ENCODE results near the gene ZBTB42.
A peak's percentile ranks its signal among the peaks of the same experiment; 100 is the strongest.
"Not testable (repeated sequence)": the region's sequence is repeated elsewhere in the genome, so short reads cannot be mapped to it uniquely, and the experiment has no call there.

The ZBTB42 gene

DNA sequence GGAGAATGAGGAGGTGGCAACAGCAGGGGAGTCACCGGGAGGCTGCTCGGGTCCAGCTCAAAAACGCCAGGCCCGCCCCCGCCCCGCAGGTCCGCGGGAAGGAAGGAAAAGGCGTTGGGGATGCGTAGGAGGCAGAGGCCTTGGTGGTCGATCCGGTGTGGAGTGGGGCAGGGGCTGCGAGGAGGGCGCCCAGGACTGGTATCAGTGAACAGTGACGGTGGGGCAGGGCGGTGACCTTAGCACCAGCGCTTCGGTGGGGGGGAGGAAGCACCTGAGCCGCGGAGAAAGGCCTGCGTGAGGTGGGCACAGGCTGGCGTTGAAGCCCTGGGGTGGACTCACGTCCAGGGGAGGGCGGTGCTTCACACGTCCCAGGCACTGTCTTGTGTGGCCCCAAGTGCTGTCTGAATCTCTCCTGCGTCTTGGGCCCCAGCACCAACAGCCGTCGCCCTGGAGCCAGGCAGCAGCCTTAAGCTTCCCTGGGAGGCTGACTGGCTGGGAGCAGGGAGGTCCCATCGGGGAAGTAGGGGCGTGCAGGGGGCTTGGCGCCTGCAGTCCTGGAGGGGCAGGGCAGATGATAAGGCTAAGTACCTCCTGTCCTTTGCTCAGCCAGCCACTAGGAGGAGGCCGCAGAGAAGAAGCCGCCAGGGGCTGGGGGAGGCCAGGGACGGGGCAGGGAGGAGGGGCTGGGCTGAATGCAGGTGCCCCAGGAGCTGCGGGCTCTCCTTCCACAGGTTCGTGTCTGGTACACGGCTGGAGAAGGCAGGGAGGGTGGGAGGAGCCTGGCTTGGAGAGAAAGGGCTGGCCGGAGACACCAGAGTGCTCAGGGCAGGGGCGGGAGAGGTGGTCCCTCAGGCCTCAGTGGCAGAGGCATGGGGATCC is 26.5 kb downstream of the ZBTB42 start:
- H2BK12ac ChIP-seq (ENCODE audit: low read length in 2 of 2), result peak overlapping the region in 1 of 2 experiments; percentile 84
- peaks cover 0 to 4% of the 10 kb centered on the region in 2 experiments for H3K27me3 ChIP-seq (ENCODE audit: control insufficient read depth in 1 of 2, insufficient read depth in 1 of 2, low read length in 2 of 2)
- peak overlapping the region; percentile 86 for H3K4me2 ChIP-seq (ENCODE audit: low read length, poor library complexity, severe bottlenecking)
- peak overlapping the region in 1 of 2 experiments; percentile 89 for H3K14ac ChIP-seq (ENCODE audit: low read length in 2 of 2)
- peak overlapping the region; percentile 18 for H3K9ac ChIP-seq (ENCODE audit: low read length)
- no peaks in the 10 kb centered on the region for H3K36me3 ChIP-seq (ENCODE audit: control insufficient read depth in 1 of 2, insufficient read depth in 2 of 2, low read depth in 1 of 2, low read length in 2 of 2)
- no peak overlapping the region for H2BK5ac ChIP-seq (ENCODE audit: low read depth, low read length, poor library complexity, severe bottlenecking)
- peak; percentile 77 for DNase-seq
- peaks cover 4% of the 10 kb centered on the region for H3K9me3 ChIP-seq (ENCODE audit: control insufficient read depth, low read length)
- H2BK15ac ChIP-seq (ENCODE audit: low read depth, poor library complexity, severe bottlenecking), result peak overlapping the region; percentile 61
- no peak overlapping the region for H3K27ac ChIP-seq (ENCODE audit: low read length, poor library complexity, severe bottlenecking)
- H3K18ac ChIP-seq (ENCODE audit: low read depth in 1 of 2, low read length in 2 of 2), result peak overlapping the region; percentile 67 to 90
- peak overlapping the region; percentile 50 to 58 for H3K4me3 ChIP-seq (ENCODE audit: insufficient read depth in 1 of 2, low read depth in 1 of 2, low read length in 2 of 2)
- H4K91ac ChIP-seq (ENCODE audit: low read length), result peak overlapping the region; percentile 74
- H4K8ac ChIP-seq (ENCODE audit: low read length), result peak overlapping the region; percentile 89
- peaks cover 2% of the 10 kb centered on the region for H3K79me1 ChIP-seq (replicated peaks; ENCODE audit: low read length, poor library complexity, severe bottlenecking)
- H2AFZ ChIP-seq (ENCODE audit: low read depth, low read length), result peak overlapping the region; percentile 60
- peak overlapping the region; percentile 16 for H2AK5ac ChIP-seq (ENCODE audit: low read length, severe bottlenecking)
- peak overlapping the region in 1 of 2 experiments; percentile 74 for H3K4ac ChIP-seq (ENCODE audit: low read depth in 1 of 2, low read length in 2 of 2)
- H3K23ac ChIP-seq (ENCODE audit: low read length in 2 of 2), result peak overlapping the region in 1 of 2 experiments; percentile 54
- 10% methylated on average over 39 of the region's 39 CpGs for WGBS
- H3K4me1 ChIP-seq (ENCODE audit: control insufficient read depth, insufficient read depth, low read depth, low read length), result peaks cover 20% of the 10 kb centered on the region
- H2BK120ac ChIP-seq (ENCODE audit: low read depth, low read length), result no peak overlapping the region

DNA sequence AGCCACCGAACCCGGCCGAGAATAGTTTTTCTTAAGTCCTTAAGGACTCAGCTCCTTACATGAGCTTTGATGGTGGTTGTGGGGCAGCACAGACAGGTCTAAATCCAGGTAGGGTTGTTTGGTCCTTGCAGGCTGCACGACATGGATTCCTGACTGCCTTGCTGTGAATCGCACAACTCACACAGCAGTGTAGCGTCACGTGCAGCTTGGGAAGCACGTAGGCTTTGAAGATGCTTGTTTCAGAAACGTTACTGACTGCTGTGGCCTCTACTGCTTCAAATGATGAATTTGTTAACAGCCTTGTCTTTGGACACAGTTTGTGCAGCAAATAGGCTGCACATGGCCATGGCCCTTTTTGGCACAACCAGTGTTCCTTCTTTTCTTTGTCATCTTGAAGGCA is 29.9 kb downstream of the ZBTB42 start:
- Histone ChIP-seq H3K9me3 (ENCODE audit: control insufficient read depth, low read length) (no peaks in the 10 kb centered on the region), H3K79me1 (replicated peaks; ENCODE audit: low read length, poor library complexity, severe bottlenecking) (peaks cover 2% of the 10 kb centered on the region)
- 79% methylated on average over 9 of the region's 9 CpGs for WGBS

DNA sequence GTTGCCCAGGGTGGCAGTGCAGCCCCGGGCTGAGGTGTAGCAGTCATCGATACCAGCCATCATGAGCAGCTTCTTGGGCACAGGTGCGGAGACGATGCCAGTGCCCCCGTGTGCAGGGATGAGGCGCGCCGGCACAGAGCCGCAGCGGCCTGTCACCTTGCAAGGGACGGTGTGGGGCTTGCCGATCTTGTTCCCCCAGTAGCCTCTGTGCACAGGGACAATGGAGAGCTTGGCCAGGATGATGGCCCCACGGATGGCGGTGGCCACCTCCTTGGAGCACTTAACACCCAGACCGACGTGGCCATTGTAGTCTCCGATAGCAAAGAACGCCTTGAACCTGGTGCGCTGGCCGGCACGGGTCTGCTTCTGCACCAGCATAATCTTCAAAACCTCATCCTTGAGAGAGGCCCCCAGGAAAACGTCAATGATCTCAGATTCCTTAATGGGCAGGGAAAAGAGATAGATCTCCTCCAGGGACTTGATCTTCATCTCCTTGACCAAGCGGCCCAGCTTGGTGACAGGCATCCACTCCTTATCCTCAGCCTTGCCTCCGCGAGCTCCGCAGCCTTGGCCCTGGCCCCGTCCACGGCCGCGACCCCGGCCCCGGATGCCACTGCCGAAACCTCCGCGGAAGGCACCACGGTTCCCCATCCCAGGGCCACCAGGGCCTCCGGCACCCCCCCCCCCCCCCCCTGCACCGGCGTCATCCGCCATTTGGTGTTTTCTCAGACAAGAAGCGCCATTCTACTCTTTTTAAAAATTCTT is 35.5 kb downstream of the ZBTB42 start:
- not testable (repeated sequence) for H3K4ac ChIP-seq (ENCODE audit: low read depth in 1 of 2, low read length in 2 of 2); H2BK15ac ChIP-seq (ENCODE audit: low read depth, poor library complexity, severe bottlenecking); H4K91ac ChIP-seq (ENCODE audit: low read length); H3K79me1 ChIP-seq (replicated peaks; ENCODE audit: low read length, poor library complexity, severe bottlenecking); H3K14ac ChIP-seq (ENCODE audit: low read length in 2 of 2); H3K4me2 ChIP-seq (ENCODE audit: low read length, poor library complexity, severe bottlenecking); H2BK5ac ChIP-seq (ENCODE audit: low read depth, low read length, poor library complexity, severe bottlenecking); H4K8ac ChIP-seq (ENCODE audit: low read length); H2AK5ac ChIP-seq (ENCODE audit: low read length, severe bottlenecking); H3K4me3 ChIP-seq (ENCODE audit: insufficient read depth in 1 of 2, low read depth in 1 of 2, low read length in 2 of 2); H3K4me1 ChIP-seq (ENCODE audit: control insufficient read depth, insufficient read depth, low read depth, low read length); H3K9ac ChIP-seq (ENCODE audit: low read length); H2BK120ac ChIP-seq (ENCODE audit: low read depth, low read length); H3K18ac ChIP-seq (ENCODE audit: low read depth in 1 of 2, low read length in 2 of 2); H3K27ac ChIP-seq (ENCODE audit: low read length, poor library complexity, severe bottlenecking); DNase-seq; H2BK12ac ChIP-seq (ENCODE audit: low read length in 2 of 2); H2AFZ ChIP-seq (ENCODE audit: low read depth, low read length); H3K36me3 ChIP-seq (ENCODE audit: control insufficient read depth in 1 of 2, insufficient read depth in 2 of 2, low read depth in 1 of 2, low read length in 2 of 2); H3K23ac ChIP-seq (ENCODE audit: low read length in 2 of 2); H3K9me3 ChIP-seq (ENCODE audit: control insufficient read depth, low read length)
- H3K27me3 ChIP-seq (ENCODE audit: control insufficient read depth in 1 of 2, insufficient read depth in 1 of 2, low read length in 2 of 2), result peaks cover under 1 to 11% of the 10 kb centered on the region in 2 experiments
- WGBS, result 92% methylated on average over 24 of the region's 41 CpGs

More for the DNA sequence above, 29.9 kb downstream of the ZBTB42 start:
- Histone ChIP-seq H3K4me2 (ENCODE audit: low read length, poor library complexity, severe bottlenecking) (no peak overlapping the region), H3K36me3 (ENCODE audit: control insufficient read depth in 1 of 2, insufficient read depth in 2 of 2, low read depth in 1 of 2, low read length in 2 of 2) (no peaks in the 10 kb centered on the region), H4K8ac (ENCODE audit: low read length) (no peak overlapping the region), H3K23ac (ENCODE audit: low read length in 2 of 2) (no peak overlapping the region), H3K18ac (ENCODE audit: low read depth in 1 of 2, low read length in 2 of 2) (no peak overlapping the region), H2BK15ac (ENCODE audit: low read depth, poor library complexity, severe bottlenecking) (no peak overlapping the region), H2BK12ac (ENCODE audit: low read length in 2 of 2) (no peak overlapping the region), H3K27me3 (ENCODE audit: control insufficient read depth in 1 of 2, insufficient read depth in 1 of 2, low read length in 2 of 2) (peaks cover 0 to 4% of the 10 kb centered on the region in 2 experiments), H3K4me1 (ENCODE audit: control insufficient read depth, insufficient read depth, low read depth, low read length) (peaks cover 18% of the 10 kb centered on the region), H3K14ac (ENCODE audit: low read length in 2 of 2) (peak overlapping the region in 1 of 2 experiments; percentile 65), H2BK5ac (ENCODE audit: low read depth, low read length, poor library complexity, severe bottlenecking) (no peak overlapping the region), H3K9ac (ENCODE audit: low read length) (no peak overlapping the region), H4K91ac (ENCODE audit: low read length) (no peak overlapping the region), H2BK120ac (ENCODE audit: low read depth, low read length) (no peak overlapping the region), H3K27ac (ENCODE audit: low read length, poor library complexity, severe bottlenecking) (no peak overlapping the region), H3K4me3 (ENCODE audit: insufficient read depth in 1 of 2, low read depth in 1 of 2, low read length in 2 of 2) (no peak overlapping the region), H2AFZ (ENCODE audit: low read depth, low read length) (no peak overlapping the region), H2AK5ac (ENCODE audit: low read length, severe bottlenecking) (no peak overlapping the region), H3K4ac (ENCODE audit: low read depth in 1 of 2, low read length in 2 of 2) (no peak overlapping the region)
- DNase-seq, result no peak

DNA sequence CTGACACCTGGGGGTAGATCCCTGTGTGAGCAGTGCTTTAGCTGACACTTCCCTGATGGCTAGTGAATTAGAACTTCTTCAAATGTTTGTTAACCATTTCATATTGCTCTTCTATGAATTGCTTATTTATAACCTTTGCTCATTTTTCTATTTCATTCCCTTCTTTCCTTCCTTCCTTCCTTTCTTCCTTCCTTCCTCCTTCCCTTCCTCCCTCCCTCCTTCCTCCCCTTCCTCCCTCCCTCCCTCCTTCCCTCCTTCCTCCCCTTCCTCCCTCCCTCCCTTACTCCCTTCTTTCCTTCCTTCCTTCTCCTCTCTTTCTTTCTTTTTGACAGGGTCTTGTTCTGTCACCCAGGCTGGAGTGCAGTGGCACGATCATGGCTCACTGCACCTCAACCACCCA is 40.8 kb downstream of the ZBTB42 start:
- H3K4me2 ChIP-seq (ENCODE audit: low read length, poor library complexity, severe bottlenecking), result no peak overlapping the region
- H3K23ac ChIP-seq (ENCODE audit: low read length in 2 of 2), result no peak overlapping the region
- DNase-seq, result no peak
- no peak overlapping the region for H2AK5ac ChIP-seq (ENCODE audit: low read length, severe bottlenecking)
- no peak overlapping the region for H3K4ac ChIP-seq (ENCODE audit: low read depth in 1 of 2, low read length in 2 of 2)
- H4K8ac ChIP-seq (ENCODE audit: low read length), result no peak overlapping the region
- no peak overlapping the region for H2BK120ac ChIP-seq (ENCODE audit: low read depth, low read length)
- WGBS, result 80% methylated on average over 1 of the region's 1 CpG
- no peak overlapping the region for H3K14ac ChIP-seq (ENCODE audit: low read length in 2 of 2)
- no peaks in the 10 kb centered on the region for H3K79me1 ChIP-seq (replicated peaks; ENCODE audit: low read length, poor library complexity, severe bottlenecking)
- H2AFZ ChIP-seq (ENCODE audit: low read depth, low read length), result no peak overlapping the region
- H3K9me3 ChIP-seq (ENCODE audit: control insufficient read depth, low read length), result no peaks in the 10 kb centered on the region
- H2BK12ac ChIP-seq (ENCODE audit: low read length in 2 of 2), result no peak overlapping the region
- H3K27me3 ChIP-seq (ENCODE audit: control insufficient read depth in 1 of 2, insufficient read depth in 1 of 2, low read length in 2 of 2), result peaks cover 46 to 64% of the 10 kb centered on the region in 2 experiments
- no peaks in the 10 kb centered on the region for H3K36me3 ChIP-seq (ENCODE audit: control insufficient read depth in 1 of 2, insufficient read depth in 2 of 2, low read depth in 1 of 2, low read length in 2 of 2)
- no peak overlapping the region for H3K9ac ChIP-seq (ENCODE audit: low read length)
- H3K4me3 ChIP-seq (ENCODE audit: insufficient read depth in 1 of 2, low read depth in 1 of 2, low read length in 2 of 2), result no peak overlapping the region
- no peak overlapping the region for H4K91ac ChIP-seq (ENCODE audit: low read length)
- no peak overlapping the region for H2BK5ac ChIP-seq (ENCODE audit: low read depth, low read length, poor library complexity, severe bottlenecking)
- H3K18ac ChIP-seq (ENCODE audit: low read depth in 1 of 2, low read length in 2 of 2), result no peak overlapping the region
- H3K4me1 ChIP-seq (ENCODE audit: control insufficient read depth, insufficient read depth, low read depth, low read length), result peaks cover 19% of the 10 kb centered on the region
- H2BK15ac ChIP-seq (ENCODE audit: low read depth, poor library complexity, severe bottlenecking), result no peak overlapping the region
- no peak overlapping the region for H3K27ac ChIP-seq (ENCODE audit: low read length, poor library complexity, severe bottlenecking)
